Measurements from ENCODE around the gene HNMT.

DNA sequence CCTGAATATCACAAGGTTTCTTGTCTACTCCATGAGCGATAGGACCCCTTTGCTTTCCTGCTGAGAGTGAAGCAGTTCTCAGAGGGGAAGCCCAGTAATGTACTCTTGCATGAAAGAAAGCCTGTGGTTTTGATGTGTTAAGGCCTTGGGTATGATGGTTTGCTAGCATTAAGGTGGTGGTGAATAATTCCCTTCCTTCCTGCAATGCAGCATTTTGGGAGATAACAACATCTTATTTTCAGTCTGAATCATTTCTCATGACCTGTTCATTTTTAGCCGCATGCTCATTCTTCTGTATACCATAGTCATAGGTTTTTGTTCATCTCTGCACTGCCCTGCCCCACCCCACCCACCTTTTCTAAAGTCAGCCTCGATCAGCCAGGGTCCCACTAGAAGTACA, 66.2 kb downstream of the HNMT start:
- TF ChIP-seq, protein P1, sequence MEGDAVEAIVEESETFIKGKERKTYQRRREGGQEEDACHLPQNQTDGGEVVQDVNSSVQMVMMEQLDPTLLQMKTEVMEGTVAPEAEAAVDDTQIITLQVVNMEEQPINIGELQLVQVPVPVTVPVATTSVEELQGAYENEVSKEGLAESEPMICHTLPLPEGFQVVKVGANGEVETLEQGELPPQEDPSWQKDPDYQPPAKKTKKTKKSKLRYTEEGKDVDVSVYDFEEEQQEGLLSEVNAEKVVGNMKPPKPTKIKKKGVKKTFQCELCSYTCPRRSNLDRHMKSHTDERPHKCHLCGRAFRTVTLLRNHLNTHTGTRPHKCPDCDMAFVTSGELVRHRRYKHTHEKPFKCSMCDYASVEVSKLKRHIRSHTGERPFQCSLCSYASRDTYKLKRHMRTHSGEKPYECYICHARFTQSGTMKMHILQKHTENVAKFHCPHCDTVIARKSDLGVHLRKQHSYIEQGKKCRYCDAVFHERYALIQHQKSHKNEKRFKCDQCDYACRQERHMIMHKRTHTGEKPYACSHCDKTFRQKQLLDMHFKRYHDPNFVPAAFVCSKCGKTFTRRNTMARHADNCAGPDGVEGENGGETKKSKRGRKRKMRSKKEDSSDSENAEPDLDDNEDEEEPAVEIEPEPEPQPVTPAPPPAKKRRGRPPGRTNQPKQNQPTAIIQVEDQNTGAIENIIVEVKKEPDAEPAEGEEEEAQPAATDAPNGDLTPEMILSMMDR (IDR thresholded peaks at IDR 0.05; ENCODE audit: poor library complexity, severe bottlenecking), result no peak
- TF ChIP-seq EP300 (conservative IDR thresholded peaks at IDR 0.05; ENCODE audit: poor library complexity, severe bottlenecking) (no peak), POLR2AphosphoS5 (IDR thresholded peaks at IDR 0.05) (no peak), EZH2 (IDR thresholded peaks at IDR 0.05; ENCODE audit: borderline replicate concordance, insufficient read depth, low read length, poor library complexity, severe bottlenecking) (no peak), TAF1 (IDR thresholded peaks at IDR 0.05; ENCODE audit: low read depth) (no peak)
